GM12892 (cell line): ENCODE results near the gene CLSTN2.
"Not testable (repeated sequence)": the region's sequence is repeated elsewhere in the genome, so short reads cannot be mapped to it uniquely, and the experiment has no call there.

ENCODE experiments used
- DNase-seq: peaks from one replicate; pipeline ENCODE4 v3.0.0; 2011; ENCODE audit not compliant: insufficient read length
- FAIRE-seq: peaks from 2 replicates; lab custom pipeline; 2011; peaks lifted over from hg19 to GRCh38; lab: Jason Lieb, UNC
- POLR2A ChIP-seq: IDR thresholded peaks from 2 replicates; pipeline ENCODE4 v1.6.1; 2011; ENCODE audit warnings: low read depth, low read length, control low read depth
- POLR2AphosphoS5 ChIP-seq: IDR thresholded peaks from 2 replicates; pipeline ENCODE4 v1.6.1; 2011; ENCODE audit warnings: low read depth, low read length, control low read depth
- TAF1 ChIP-seq: IDR thresholded peaks from 2 replicates; pipeline ENCODE4 v1.6.1; 2011; ENCODE audit warnings: low read depth, mild to moderate bottlenecking, control low read depth, low read length, borderline replicate concordance

The CLSTN2 gene

DNA sequence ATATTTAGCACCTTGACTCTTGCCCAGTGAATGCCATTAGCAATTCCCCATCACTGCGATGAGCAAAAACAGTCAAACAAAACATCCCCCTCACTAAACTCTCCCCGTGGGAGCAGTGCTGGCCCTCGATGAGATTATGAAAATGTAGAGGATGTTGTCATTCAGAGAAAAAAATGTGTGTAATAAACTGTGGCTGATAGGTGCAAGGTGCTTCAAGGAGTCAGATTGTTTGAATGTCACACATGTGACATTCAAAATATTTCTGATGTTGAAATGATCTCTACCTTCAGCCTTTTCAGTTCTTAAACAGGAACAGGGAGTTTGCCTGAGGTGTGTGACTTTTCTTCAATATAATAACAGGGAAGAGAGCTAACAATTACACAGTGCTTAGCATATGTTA lies 461.1 kb downstream of the CLSTN2 start:
- DNase-seq = no peak
- FAIRE-seq = no peak
- TF ChIP-seq POLR2A = no peak
- no peak for TF ChIP-seq POLR2AphosphoS5
- TF ChIP-seq TAF1 = no peak

GRCh38 chr3:140397847-140398246 lies 462.9 kb downstream of the CLSTN2 start:
- TF ChIP-seq POLR2AphosphoS5 = no peak
- TF ChIP-seq TAF1 = no peak
- TF ChIP-seq POLR2A = no peak
- FAIRE-seq = no peak
- DNase-seq = no peak

DNA sequence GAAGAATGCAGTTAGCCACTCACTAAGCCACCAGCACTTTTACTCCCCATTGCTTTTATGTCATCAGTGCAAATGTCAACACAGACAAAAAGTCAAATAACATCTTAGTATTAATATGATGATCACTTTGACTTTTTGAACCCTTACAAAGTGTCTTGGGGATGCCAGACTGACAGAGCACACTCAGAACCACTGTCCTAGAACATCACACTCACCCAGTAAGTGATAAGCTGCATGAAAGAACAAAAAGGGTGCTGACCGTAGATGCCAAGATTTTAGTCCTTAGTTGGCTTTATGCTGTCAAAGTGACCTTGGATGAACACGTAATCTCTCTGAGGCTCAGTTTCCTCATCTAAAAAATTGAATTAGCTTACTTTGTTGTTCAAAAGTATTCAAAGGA lies 463.4 kb downstream of the CLSTN2 start:
- FAIRE-seq (no peak), DNase-seq (no peak)
- TF ChIP-seq POLR2AphosphoS5 (no peak), POLR2A (no peak), TAF1 (no peak)

DNA sequence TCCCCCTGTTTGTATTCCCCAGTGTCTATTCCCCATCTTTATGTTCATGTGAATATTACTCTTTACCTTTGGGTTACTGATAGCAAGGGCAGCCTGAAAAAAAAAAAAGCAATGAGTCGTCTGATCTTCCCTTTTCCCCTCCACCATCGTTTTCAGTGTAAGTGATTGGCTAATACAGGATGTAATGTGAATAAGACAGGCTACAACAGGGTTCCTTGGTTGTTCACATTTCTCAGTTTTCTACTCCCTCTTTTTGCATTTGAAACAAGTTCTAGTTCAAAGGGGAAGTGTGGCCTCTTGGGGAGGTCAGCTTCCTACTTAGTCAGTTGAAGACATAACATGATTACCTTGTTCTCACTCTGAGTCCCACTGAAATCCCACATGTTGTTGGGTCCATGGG lies 464.9 kb downstream of the CLSTN2 start:
- DNase-seq (no peak), FAIRE-seq (no peak)
- TF ChIP-seq TAF1 (no peak), POLR2A (no peak), POLR2AphosphoS5 (no peak)

DNA sequence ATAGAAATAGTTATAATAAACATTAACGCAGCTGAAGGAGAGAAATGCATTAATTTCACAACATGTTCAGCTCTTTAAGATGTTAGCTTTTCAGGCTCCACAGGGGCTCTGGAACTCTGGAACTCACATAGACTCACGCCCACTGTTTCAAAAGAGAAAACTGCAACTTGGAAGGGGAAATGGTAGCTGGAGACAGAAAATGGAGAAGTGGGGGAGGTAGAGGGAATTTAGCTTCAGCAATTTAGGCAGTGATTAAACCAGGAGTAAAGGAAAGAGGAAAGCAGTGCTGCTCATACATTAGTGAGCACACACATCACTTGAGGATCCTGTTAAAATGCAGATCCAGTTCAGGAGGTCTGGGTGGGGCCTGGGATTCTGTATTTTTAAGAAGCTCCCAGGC lies 468.1 kb downstream of the CLSTN2 start:
- FAIRE-seq = no peak
- TF ChIP-seq TAF1 (no peak), POLR2AphosphoS5 (no peak), POLR2A (no peak)
- DNase-seq = no peak

GRCh38 chr3:140403608-140404007 lies 468.6 kb downstream of the CLSTN2 start:
- TF ChIP-seq TAF1 (no peak), POLR2A (no peak), POLR2AphosphoS5 (no peak)
- FAIRE-seq = no peak

DNA sequence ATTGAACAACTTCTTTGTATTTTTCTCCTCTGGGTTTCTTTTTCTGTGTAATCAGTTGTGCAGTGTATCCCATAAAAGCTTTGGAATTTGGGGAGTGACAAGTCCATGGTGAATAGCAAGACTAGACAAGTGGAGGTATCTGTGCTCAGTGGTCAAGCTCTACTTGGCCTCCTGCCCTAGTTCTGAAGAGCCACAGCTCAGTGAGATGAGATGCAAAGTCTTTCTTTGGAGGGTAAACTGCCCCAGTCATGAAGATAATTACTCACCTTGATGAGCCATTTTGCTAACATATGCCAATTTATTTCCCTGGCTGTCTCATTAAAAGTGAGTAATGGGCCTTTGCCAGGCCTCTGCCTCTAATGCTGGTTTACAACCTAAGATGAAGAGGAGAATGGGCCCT lies 471.7 kb downstream of the CLSTN2 start:
- no peak for FAIRE-seq
- DNase-seq = no peak

More at GRCh38 chr3:140403608-140404007, 468.6 kb downstream of the CLSTN2 start:
- DNase-seq = no peak

DNA sequence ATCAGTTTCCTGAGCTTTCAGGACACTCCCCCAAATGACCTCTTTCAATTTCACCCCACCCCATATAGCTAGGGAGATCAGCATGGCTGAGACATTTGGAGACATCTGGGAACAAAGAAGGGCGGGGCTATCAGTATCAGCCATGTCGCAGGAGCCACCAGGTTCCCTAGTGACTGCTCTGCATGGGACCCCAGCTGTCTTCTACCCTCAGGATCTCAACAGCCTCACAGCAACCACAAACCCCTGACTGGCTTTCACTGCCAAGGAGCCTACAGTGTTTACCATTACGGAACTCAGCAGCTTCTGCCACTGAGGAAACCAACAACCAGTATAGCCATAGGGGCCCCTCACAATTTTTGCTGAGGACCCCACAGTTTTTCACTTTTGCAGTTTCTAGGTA lies 473.3 kb downstream of the CLSTN2 start:
- DNase-seq (no peak), FAIRE-seq (no peak)
- TF ChIP-seq TAF1 = no peak
- no peak for TF ChIP-seq POLR2AphosphoS5
- no peak for TF ChIP-seq POLR2A

More for the DNA sequence above, 471.7 kb downstream of the CLSTN2 start:
- TF ChIP-seq TAF1 (no peak), POLR2AphosphoS5 (no peak), POLR2A (no peak)

- FAIRE-seq (no peak), DNase-seq (no peak)
- TF ChIP-seq POLR2A = no peak
- TF ChIP-seq POLR2AphosphoS5 = no peak
- TF ChIP-seq TAF1 = no peak
Measured at GRCh38 chr3:140416666-140417065, 481.7 kb downstream of the CLSTN2 start.

DNA sequence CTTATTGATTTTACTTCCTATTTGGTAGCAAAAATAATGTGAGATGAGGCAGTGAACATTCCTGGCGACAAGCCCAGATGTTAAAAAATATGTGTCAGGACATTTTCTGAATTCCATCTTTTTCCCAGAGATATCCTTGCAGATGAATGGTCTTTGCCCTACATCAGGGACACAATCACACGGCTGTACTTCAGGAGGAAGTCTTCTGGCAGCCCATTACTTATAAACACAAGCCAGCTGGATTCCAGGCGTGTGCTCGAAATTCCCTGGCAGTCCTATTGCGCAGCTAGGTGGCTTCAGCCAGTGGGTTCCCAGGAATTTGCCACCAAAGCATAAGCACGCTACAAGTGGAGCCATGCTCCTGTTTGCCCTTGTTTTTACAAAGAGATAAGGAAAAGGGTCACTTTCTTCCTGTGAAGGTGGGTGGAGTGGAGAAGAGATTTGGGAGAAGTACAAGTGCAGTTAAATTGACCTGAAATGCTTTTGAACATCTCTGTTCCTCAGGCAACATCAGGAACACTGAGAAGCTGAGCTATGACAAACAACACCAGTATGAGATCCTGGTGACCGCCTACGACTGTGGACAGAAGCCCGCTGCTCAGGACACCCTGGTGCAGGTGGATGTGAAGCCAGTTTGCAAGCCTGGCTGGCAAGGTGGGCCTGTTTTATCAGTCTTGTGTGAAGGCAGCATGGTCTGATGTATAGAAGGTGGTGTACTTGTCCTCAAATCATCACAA lies 485.8 kb downstream of the CLSTN2 start:
- TF ChIP-seq POLR2AphosphoS5 (no peak), POLR2A (no peak), TAF1 (no peak)
- DNase-seq (no peak), FAIRE-seq (no peak)

GRCh38 chr3:140421884-140422283 lies 486.9 kb downstream of the CLSTN2 start:
- DNase-seq (no peak), FAIRE-seq (no peak)
- TF ChIP-seq POLR2A (no peak), POLR2AphosphoS5 (no peak), TAF1 (no peak)

- FAIRE-seq = no peak
Measured at GRCh38 chr3:140423146-140423545, 488.2 kb downstream of the CLSTN2 start.

DNA sequence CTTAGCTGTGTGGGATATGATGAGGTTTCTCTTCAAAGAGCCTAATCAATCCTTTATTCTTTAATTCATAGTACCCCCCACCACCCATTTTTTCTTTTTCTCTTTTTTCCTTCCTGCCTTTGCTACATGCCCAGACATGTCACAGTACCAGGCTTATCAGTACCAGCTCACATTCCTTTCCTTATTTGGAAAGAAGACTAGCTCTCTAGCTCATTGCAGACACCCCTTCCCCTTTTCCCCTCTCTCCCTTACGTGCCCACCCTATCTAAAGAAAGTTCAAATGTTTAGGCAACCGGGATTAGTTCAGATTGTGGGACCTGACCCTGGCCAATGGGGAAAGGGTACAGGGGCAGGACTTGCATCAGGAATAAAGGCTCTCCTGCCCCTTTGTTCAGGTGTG lies 488.6 kb downstream of the CLSTN2 start:
- FAIRE-seq = not testable (repeated sequence)

More at GRCh38 chr3:140423146-140423545, 488.2 kb downstream of the CLSTN2 start:
- TF ChIP-seq POLR2A (no peak), POLR2AphosphoS5 (no peak), TAF1 (no peak)
- no peak for DNase-seq

More for the DNA sequence above, 488.6 kb downstream of the CLSTN2 start:
- not testable (repeated sequence) for DNase-seq
